ENCODE data around the gene PTPRE.

Gene PTPRE

GRCh38 chr10:128073890-128074289, 167.0 kb downstream of the PTPRE start:
- Histone ChIP-seq H2AFZ (ENCODE audit: low read length) (no peak overlapping the region), H3K4me1 (ENCODE audit: insufficient read depth, low read length, poor library complexity, severe bottlenecking) (peaks cover 23% of the 10 kb centered on the region), H3K9me2 (replicated peaks; ENCODE audit: low read depth, low read length) (no peaks in the 10 kb centered on the region), H3K79me2 (ENCODE audit: insufficient read depth, low read length) (no peaks in the 10 kb centered on the region), H3K9me3 (ENCODE audit: insufficient read depth, low read depth, low read length) (no peaks in the 10 kb centered on the region), H3K9ac (ENCODE audit: low read depth, low read length, poor library complexity, severe bottlenecking) (no peak overlapping the region), H3K27me3 (ENCODE audit: insufficient read depth, low read length, poor library complexity, severe bottlenecking) (no peaks in the 10 kb centered on the region), H3F3A (ENCODE audit: low read depth) (peaks cover 4% of the 10 kb centered on the region; the same call in 1 of the 2 replicates), H3K4me2 (ENCODE audit: low read depth, low read length, poor library complexity, severe bottlenecking) (peak overlapping the region; percentile 59), H3K36me3 (ENCODE audit: insufficient read depth, low read length) (peaks cover 65% of the 10 kb centered on the region), H3K4me3 (ENCODE audit: low read length, poor library complexity, severe bottlenecking) (peak overlapping the region; percentile 39), H4K20me1 (ENCODE audit: insufficient read depth, low read length, poor library complexity, severe bottlenecking) (peaks cover 3% of the 10 kb centered on the region)
- TF ChIP-seq CTCF (conservative IDR thresholded peaks at IDR 0.05; ENCODE audit: low read length) (no peak), EZH2phosphoT487 (IDR thresholded peaks at IDR 0.05; ENCODE audit: borderline replicate concordance) (no peak; the same call in 1 of the 2 replicates)

- Histone ChIP-seq H3K9me3 (ENCODE audit: insufficient read depth, low read depth, low read length) (no peaks in the 10 kb centered on the region), H3K36me3 (ENCODE audit: insufficient read depth, low read length) (peaks cover 72% of the 10 kb centered on the region), H3K4me1 (ENCODE audit: insufficient read depth, low read length, poor library complexity, severe bottlenecking) (peaks cover 23% of the 10 kb centered on the region), H3F3A (ENCODE audit: low read depth) (peaks cover 4% of the 10 kb centered on the region; the same call in 1 of the 2 replicates), H3K79me2 (ENCODE audit: insufficient read depth, low read length) (no peaks in the 10 kb centered on the region), H3K4me2 (ENCODE audit: low read depth, low read length, poor library complexity, severe bottlenecking) (no peak overlapping the region), H4K20me1 (ENCODE audit: insufficient read depth, low read length, poor library complexity, severe bottlenecking) (peaks cover 3% of the 10 kb centered on the region), H3K9ac (ENCODE audit: low read depth, low read length, poor library complexity, severe bottlenecking) (no peak overlapping the region), H3K9me2 (replicated peaks; ENCODE audit: low read depth, low read length) (no peaks in the 10 kb centered on the region), H2AFZ (ENCODE audit: low read length) (no peak overlapping the region), H3K27me3 (ENCODE audit: insufficient read depth, low read length, poor library complexity, severe bottlenecking) (no peaks in the 10 kb centered on the region), H3K4me3 (ENCODE audit: low read length, poor library complexity, severe bottlenecking) (no peak overlapping the region)
- TF ChIP-seq EZH2phosphoT487 (IDR thresholded peaks at IDR 0.05; ENCODE audit: borderline replicate concordance), result no peak
- no peak for TF ChIP-seq CTCF (conservative IDR thresholded peaks at IDR 0.05; ENCODE audit: low read length)
These were observed 167.7 kb downstream of the PTPRE start for GRCh38 chr10:128074589-128074988.

GRCh38 chr10:128077155-128077875, 170.4 kb downstream of the PTPRE start:
- Histone ChIP-seq H3K9me3 (ENCODE audit: insufficient read depth, low read depth, low read length) (no peaks in the 10 kb centered on the region), H3K4me2 (ENCODE audit: low read depth, low read length, poor library complexity, severe bottlenecking) (no peak overlapping the region), H3K4me1 (ENCODE audit: insufficient read depth, low read length, poor library complexity, severe bottlenecking) (peaks cover 23% of the 10 kb centered on the region), H2AFZ (ENCODE audit: low read length) (no peak overlapping the region), H3K4me3 (ENCODE audit: low read length, poor library complexity, severe bottlenecking) (no peak overlapping the region), H3K9me2 (replicated peaks; ENCODE audit: low read depth, low read length) (no peaks in the 10 kb centered on the region), H3K27me3 (ENCODE audit: insufficient read depth, low read length, poor library complexity, severe bottlenecking) (no peaks in the 10 kb centered on the region), H3K79me2 (ENCODE audit: insufficient read depth, low read length) (no peaks in the 10 kb centered on the region), H3K36me3 (ENCODE audit: insufficient read depth, low read length) (peaks cover 59% of the 10 kb centered on the region), H3F3A (ENCODE audit: low read depth) (peaks cover 4% of the 10 kb centered on the region; the same call in 1 of the 2 replicates), H3K9ac (ENCODE audit: low read depth, low read length, poor library complexity, severe bottlenecking) (no peak overlapping the region), H4K20me1 (ENCODE audit: insufficient read depth, low read length, poor library complexity, severe bottlenecking) (peaks cover 3% of the 10 kb centered on the region)
- TF ChIP-seq EZH2phosphoT487 (IDR thresholded peaks at IDR 0.05; ENCODE audit: borderline replicate concordance) (no peak), CTCF (conservative IDR thresholded peaks at IDR 0.05; ENCODE audit: low read length) (no peak)

Data from Loucy (cell line).